Ishikawa (cell line): ENCODE data around the gene TENM3.

Source experiments
- CEBPB ChIP-seq: IDR thresholded peaks from 2 replicates; pipeline ENCODE4 v1.6.1; 2012
- CREB1 ChIP-seq: IDR thresholded peaks from 2 replicates; pipeline ENCODE4 v1.6.1; 2012; ENCODE audit warnings: low read depth
- EGR1 ChIP-seq: IDR thresholded peaks from 2 replicates; pipeline ENCODE4 v1.6.1; 2012
- EP300 ChIP-seq: IDR thresholded peaks from 2 replicates; pipeline ENCODE4 v1.6.1; 2012; ENCODE audit warnings: borderline replicate concordance
- FOXM1 ChIP-seq: IDR thresholded peaks from 2 replicates; pipeline ENCODE4 v1.6.1; 2012; ENCODE audit warnings: low read depth, borderline replicate concordance
- MAX ChIP-seq: IDR thresholded peaks from 2 replicates; pipeline ENCODE4 v1.6.1; 2012
- NFIC ChIP-seq: IDR thresholded peaks from 2 replicates; pipeline ENCODE4 v1.6.1; 2012
- RAD21 ChIP-seq: IDR thresholded peaks from 2 replicates; pipeline ENCODE4 v1.6.1; 2012; ENCODE audit warnings: low read depth
- TAF1 ChIP-seq: IDR thresholded peaks from 2 replicates; pipeline ENCODE4 v1.6.1; 2012; ENCODE audit warnings: low read depth, mild to moderate bottlenecking
- TCF12 ChIP-seq: IDR thresholded peaks from 2 replicates; pipeline ENCODE4 v1.6.1; 2012; ENCODE audit warnings: low read depth
- TEAD4 ChIP-seq: IDR thresholded peaks from 2 replicates; pipeline ENCODE4 v1.6.1; 2012
- USF1 ChIP-seq: IDR thresholded peaks from 2 replicates; pipeline ENCODE4 v1.6.1; 2012
- YY1 ChIP-seq: IDR thresholded peaks from 2 replicates; pipeline ENCODE4 v1.6.1; 2012; ENCODE audit warnings: low read depth
- ZBTB7A ChIP-seq: IDR thresholded peaks from 2 replicates; pipeline ENCODE4 v1.6.1; 2012; ENCODE audit warnings: low read depth
- TF ChIP-seq, protein P1 (sequence below): IDR thresholded peaks from 2 replicates; pipeline ENCODE4 v1.6.1; 2012; ENCODE audit warnings: low read depth, mild to moderate bottlenecking

The TENM3 gene

DNA sequence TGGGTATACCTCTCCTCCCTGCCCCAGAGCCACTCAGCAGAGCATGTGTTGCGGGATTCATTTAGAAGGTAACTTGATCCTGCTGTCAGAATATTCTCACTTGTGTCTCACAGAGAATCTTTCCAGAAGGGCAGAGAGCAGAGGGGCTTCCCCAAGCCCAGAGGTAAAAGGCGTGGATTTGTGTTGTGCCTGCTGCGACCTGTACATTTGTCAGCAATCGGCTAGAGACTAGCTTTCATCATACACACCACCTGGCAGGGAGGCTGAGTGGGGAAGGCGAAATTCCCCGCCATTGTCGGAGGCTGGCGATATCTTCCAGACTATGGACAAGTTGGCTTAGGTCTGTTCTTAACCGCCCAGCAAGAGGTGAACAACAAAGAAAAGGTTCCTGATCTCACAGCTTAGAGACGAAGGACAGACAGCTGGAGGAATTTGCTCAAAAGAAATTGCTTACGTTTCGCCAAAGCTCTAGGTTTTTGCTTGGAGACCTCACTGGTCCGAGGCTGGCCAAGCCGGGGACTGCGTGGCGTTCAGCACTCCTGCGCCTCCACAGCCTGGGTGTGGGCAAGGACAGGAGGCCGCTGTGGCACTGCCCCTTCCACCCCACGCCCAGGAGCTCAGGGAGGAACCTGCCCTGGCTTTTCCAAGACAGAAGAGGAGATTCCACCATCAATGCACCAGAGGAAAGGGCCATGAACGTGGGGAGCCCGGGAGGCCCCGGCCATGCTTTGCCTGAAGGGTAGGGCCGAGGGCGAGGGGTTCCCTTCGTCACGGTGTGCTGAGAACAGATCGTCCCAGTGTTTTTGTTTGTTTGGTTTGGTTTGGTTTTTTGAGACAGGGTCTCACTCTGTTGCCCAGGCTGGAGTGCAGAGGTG, 604.6 kb downstream of the TENM3 start:
- TF ChIP-seq, protein P1, sequence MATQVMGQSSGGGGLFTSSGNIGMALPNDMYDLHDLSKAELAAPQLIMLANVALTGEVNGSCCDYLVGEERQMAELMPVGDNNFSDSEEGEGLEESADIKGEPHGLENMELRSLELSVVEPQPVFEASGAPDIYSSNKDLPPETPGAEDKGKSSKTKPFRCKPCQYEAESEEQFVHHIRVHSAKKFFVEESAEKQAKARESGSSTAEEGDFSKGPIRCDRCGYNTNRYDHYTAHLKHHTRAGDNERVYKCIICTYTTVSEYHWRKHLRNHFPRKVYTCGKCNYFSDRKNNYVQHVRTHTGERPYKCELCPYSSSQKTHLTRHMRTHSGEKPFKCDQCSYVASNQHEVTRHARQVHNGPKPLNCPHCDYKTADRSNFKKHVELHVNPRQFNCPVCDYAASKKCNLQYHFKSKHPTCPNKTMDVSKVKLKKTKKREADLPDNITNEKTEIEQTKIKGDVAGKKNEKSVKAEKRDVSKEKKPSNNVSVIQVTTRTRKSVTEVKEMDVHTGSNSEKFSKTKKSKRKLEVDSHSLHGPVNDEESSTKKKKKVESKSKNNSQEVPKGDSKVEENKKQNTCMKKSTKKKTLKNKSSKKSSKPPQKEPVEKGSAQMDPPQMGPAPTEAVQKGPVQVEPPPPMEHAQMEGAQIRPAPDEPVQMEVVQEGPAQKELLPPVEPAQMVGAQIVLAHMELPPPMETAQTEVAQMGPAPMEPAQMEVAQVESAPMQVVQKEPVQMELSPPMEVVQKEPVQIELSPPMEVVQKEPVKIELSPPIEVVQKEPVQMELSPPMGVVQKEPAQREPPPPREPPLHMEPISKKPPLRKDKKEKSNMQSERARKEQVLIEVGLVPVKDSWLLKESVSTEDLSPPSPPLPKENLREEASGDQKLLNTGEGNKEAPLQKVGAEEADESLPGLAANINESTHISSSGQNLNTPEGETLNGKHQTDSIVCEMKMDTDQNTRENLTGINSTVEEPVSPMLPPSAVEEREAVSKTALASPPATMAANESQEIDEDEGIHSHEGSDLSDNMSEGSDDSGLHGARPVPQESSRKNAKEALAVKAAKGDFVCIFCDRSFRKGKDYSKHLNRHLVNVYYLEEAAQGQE = no peak
- TF ChIP-seq CREB1 (no peak), TCF12 (no peak), EGR1 (no peak), TEAD4 (no peak), ZBTB7A (no peak), TAF1 (no peak), NFIC (no peak), FOXM1 (no peak), MAX (no peak)

DNA sequence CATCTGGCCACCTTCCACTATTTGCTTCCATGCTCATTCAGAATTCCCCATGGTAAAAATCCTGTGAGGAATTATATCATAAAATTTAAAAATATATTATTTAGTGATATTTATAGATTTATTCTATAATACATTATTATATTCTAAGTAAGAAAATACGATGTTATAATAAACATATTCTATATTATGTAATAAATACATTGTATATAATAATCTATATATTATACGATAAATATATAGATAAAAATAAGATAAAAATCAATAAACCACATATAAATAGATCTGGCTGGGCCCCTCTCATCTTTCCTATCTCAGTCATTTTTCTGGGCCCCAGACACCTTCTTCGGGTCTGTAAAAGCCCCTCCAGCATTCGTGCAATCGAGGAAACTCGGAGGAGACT, 605.5 kb downstream of the TENM3 start:
- TF ChIP-seq CEBPB (no peak), TEAD4 (no peak), RAD21 (no peak), NFIC (no peak), USF1 (no peak), TAF1 (no peak), EGR1 (no peak), FOXM1 (no peak), MAX (no peak), EP300 (no peak), YY1 (no peak), CREB1 (no peak), ZBTB7A (no peak), TCF12 (no peak)
- TF ChIP-seq, protein P1 = no peak
